HG03575 (cell line): ENCODE measurements around the gene CHIC2.

Source experiments
- ATAC-seq: cut with Tn5 transposase; IDR thresholded peaks from one replicate; pipeline ENCODE4 v1.9.1; 2021; ENCODE audit not compliant: unreplicated experiment, insufficient number of reproducible peaks, low FRiP score; ENCODE audit errors: extremely low read depth

The CHIC2 gene

DNA sequence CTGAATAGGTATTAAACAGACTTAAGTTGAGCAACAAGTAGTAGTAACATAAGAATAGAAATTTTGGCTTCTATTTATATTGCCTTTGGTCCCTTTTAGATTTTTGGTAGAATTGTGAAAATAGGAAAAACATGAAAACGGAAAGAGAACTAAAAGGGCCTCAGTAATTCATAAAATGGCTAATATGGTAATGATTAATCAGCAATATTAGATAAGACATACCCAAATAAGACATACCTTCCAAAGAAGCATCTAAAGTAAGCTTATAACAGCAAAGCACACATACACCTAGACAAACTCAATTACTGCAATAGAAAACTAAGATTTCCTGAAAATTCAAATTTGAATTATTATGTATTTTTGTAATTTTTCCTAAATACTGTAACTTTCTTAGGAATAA is 46.4 kb downstream of the CHIC2 start:
- no peak for ATAC-seq

- no peak for ATAC-seq
These were observed 47.1 kb downstream of the CHIC2 start for GRCh38 chr4:54017308-54017707.

- ATAC-seq = no peak
These were observed 47.9 kb downstream of the CHIC2 start for GRCh38 chr4:54016504-54016903.

DNA sequence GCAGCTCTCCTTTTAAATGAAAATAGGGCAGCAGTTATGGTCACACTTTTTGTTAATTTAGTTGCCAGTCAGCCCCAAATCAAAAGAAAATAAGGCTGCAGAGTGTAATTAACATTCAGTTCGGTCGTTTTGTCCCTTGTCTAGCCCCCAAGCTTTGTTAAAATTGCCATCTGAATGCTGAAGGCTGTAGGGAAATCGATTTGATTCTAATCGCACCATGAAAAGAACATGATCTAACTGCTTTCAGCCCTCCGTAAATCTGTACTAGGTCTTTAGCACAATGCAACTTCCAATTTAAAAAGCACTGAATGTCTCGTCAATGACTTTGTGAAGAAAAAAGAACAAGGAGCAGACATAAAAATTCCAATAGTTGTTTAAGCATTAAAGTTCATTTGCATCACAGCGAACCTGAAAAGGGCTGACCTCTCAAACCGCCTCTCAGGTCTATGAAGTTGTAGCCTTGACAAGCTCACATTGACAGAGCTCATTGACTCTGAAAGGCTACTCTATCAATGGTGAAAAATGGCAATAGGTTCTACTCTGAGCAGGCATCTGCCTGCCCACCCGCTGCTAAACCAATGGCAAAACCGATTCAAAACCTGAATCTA is 48.9 kb downstream of the CHIC2 start:
- no peak for ATAC-seq

DNA sequence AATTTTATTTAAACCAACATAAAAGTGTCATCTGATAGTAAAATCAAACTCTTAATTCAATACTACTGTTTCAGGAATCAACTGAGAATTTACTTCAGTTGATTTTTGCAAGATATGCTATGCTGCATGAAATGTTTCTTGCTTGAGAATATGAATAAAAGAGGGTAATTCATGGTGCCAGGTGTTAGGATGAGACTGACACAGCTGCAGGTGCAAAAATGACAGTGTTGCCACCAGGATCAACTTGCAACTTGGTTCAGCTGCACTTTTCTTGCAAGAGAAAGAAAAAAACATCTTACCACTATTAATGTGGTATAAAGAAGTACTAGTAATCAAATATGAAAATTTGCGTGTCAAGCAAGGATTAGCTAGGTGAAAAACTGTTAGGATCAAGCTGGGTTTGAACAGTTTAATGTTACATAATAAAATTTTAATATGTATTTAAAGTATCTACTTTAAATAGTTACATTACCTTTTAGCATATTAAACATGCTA is 49.7 kb downstream of the CHIC2 start:
- ATAC-seq = no peak

GRCh38 chr4:54011201-54011600 is 53.2 kb downstream of the CHIC2 start:
- ATAC-seq = no peak

GRCh38 chr4:54006755-54007154 is 57.6 kb downstream of the CHIC2 start:
- ATAC-seq = no peak

GRCh38 chr4:54005475-54005874 is 58.9 kb downstream of the CHIC2 start:
- no peak for ATAC-seq

DNA sequence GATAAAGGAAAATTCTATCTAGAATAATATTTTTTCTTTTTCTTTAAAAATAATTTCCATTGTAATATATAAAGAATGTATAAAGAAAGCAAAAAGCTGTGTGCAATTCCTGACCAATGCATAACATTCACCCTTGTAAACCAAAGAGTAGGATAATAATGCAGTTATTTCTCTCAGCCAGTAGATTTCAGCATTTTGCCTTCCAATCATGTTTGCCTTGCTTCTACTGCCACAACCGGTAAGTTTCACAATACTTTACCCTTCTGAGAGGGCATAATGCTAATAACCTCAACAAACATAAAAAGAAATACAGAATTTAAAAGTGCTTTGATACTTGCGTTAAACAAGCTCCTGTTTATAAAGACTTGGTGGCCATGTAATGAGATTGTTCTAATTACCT is 59.9 kb downstream of the CHIC2 start:
- ATAC-seq = no peak

GRCh38 chr4:54001668-54002365 is 62.6 kb downstream of the CHIC2 start:
- no peak for ATAC-seq

DNA sequence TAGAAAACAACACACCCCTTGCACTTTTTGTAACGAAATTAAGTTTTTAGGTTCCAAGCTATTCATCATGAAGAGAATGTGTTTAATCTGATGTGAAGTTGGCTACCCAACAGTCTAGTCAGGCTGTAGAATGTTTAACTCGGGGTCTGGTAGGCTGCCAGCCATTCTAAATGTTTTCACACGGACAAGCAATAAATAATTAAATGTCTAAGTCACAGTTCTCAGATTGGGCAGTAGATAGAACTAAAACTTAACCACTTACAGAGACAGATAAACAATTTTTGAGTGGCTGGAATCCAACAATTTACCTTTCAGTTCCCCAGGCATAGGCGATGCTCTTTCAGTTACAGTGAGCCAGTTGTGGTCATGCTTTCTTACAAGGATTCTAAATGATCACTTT is 66.5 kb downstream of the CHIC2 start:
- ATAC-seq = no peak

DNA sequence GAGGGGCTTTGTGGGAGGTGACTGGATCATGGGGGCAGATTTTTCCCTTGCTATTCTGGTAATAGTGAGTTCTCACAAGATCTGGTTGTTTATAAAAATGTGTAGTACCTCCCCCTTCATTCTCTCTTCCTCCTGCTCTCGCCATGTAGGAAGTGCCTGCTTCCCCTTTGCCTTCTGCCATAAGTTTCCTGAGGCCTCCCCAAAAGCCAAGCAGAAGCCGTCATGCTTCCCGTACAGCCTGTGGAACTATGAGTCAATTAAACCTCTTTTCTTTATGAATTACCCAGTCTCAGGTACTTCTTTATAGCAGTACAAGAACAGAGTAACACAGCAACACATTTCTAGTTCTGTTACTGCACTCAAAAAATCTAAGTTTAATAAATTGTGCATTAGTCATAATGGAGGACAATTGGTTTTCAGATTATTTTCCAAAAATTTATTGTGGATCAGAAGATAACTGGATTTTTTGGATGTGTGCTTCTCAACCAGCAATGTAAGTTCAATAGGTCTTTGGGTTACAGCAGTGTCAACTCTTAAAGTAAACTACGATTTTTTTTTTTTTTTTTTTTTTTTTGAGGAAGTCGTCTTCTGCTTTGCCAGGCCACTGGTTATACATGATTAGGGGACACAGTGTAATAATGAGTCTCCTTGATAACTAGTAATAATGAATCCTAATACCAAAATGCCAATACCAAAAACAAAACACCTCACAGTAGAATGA is 69.9 kb downstream of the CHIC2 start:
- ATAC-seq = no peak

DNA sequence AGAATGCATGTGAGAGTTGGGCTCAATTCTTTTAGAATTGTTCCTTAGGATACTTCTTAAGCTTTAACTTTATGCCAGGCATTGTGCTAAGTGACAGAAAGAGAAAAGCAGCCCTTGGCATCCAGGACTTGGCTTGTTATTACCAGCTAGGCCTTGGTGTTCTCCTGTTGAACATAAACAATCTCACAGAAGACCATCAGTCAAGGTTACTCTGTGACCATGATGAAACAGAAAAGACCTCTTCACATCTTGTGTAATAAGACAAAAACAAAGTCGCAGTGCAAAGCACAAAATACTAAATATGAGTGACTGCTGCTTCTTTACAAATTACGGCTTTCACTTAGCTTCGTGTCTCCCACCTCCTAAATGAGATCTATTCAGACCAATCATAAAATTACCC is 71.6 kb downstream of the CHIC2 start:
- ATAC-seq = no peak

DNA sequence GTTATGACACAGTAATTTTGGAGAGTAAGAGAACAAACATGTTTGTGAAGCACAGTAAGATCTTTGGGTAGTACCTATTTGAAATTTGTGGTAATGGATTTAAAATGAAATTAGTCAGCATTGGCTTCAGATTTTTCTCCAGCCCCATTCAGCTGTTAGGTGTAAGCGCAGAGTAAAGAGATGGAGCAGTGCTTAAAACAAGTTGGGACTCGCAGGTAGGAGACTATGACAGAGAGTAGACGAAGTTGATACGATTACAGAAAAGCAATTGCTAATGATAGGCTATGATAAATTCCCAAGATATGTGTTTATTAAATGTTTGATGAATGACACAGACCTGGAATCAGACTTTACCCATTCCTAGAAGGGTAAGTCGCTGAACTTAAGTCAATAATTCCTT is 72.6 kb downstream of the CHIC2 start:
- ATAC-seq = no peak

GRCh38 chr4:53990641-53991040 is 73.8 kb downstream of the CHIC2 start:
- no peak for ATAC-seq

- ATAC-seq = no peak
These were observed 76.6 kb downstream of the CHIC2 start for GRCh38 chr4:53987761-53988171.

DNA sequence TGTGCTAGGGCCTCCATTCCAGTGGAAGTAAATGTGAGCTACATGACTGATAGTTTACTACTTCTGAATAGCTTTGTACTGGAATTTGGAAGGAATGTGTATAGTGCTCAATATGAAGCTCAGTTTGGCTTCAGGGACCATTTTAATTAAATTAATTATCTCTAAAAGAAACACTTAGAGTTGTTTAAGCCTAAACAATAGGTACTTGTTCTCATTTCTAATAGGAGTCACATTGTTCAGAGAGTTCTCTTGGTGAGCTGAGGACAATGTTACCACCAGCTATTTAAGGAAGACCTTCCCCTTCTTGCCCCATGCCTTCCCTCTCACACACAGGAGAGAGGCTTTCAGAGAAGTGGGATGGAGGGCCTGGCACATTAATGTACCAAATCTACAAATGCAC is 78.3 kb downstream of the CHIC2 start:
- no peak for ATAC-seq

GRCh38 chr4:53981567-53981966 is 82.8 kb downstream of the CHIC2 start:
- no peak for ATAC-seq

- ATAC-seq = no peak
These were observed 83.3 kb downstream of the CHIC2 start for GRCh38 chr4:53981066-53981465.

DNA sequence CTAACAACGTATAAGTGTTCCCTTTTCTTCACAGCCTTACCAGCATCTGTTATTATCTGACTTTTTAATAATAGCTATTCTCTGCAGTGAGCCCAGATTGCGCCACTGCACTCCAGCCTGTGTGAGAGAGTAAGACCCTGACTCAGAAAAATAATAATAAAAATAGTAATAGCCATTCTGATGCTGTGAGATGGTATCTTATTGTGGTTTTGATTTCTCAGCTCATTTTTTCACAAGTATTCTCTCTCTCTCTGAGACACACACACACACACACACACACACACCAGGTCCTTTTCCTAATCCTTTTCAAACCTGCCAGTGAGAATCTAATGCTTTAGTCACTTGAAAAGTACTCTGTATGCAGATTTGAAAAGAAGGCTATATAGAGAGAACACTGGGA is 89.8 kb downstream of the CHIC2 start:
- no peak for ATAC-seq
